Mesenchymal stem cell (in vitro differentiated cells and primary cell): ENCODE results near the gene WHRN.
A peak's percentile ranks its signal among the peaks of the same experiment; 100 is the strongest.

Experiments used
- DNase-seq: peaks from one replicate; pipeline ENCODE4 v3.0.0-alpha.2; 2013
- H2AFZ ChIP-seq: one replicate; pipeline ENCODE4 v1.6.1; 2013; ENCODE audit warnings: low read depth, mild to moderate bottlenecking, control low read depth, inconsistent platforms, low read length, moderate library complexity
- H2AK5ac ChIP-seq: 2 replicates; pipeline ENCODE4 v1.6.1; 2013; ENCODE audit warnings: low read length, moderate library complexity, mild to moderate bottlenecking, inconsistent platforms; ENCODE audit not compliant: severe bottlenecking
- H2BK120ac ChIP-seq: one replicate; pipeline ENCODE4 v1.6.1; 2013; ENCODE audit warnings: low read depth, mild to moderate bottlenecking, inconsistent platforms, low read length, moderate library complexity
- H2BK12ac ChIP-seq, 2 experiments: one replicate each; pipeline ENCODE4 v1.6.1; 2013; ENCODE audit warnings: inconsistent platforms in 2 of 2, low read length in 2 of 2, mild to moderate bottlenecking in 2 of 2, moderate library complexity in 2 of 2, control low read depth in 1 of 2
- H2BK15ac ChIP-seq: one replicate; pipeline ENCODE4 v1.6.1; 2013; ENCODE audit warnings: mild to moderate bottlenecking, low read depth, inconsistent platforms; ENCODE audit not compliant: poor library complexity, severe bottlenecking
- H2BK5ac ChIP-seq: 2 replicates; pipeline ENCODE4 v1.6.1; 2013; ENCODE audit warnings: low read depth, mild to moderate bottlenecking, low read length, control low read depth, inconsistent platforms; ENCODE audit not compliant: poor library complexity, severe bottlenecking
- H3K14ac ChIP-seq, 2 experiments: one replicate each; pipeline ENCODE4 v1.6.1; 2013; ENCODE audit warnings: inconsistent platforms in 2 of 2, low read length in 2 of 2, control low read depth in 1 of 2, mild to moderate bottlenecking in 1 of 2, moderate library complexity in 1 of 2
- H3K18ac ChIP-seq, 2 experiments: one replicate each; pipeline ENCODE4 v1.6.1; 2013; ENCODE audit warnings: inconsistent platforms in 2 of 2, low read length in 2 of 2, control low read depth in 1 of 2, low read depth in 1 of 2, mild to moderate bottlenecking in 1 of 2
- H3K23ac ChIP-seq, 2 experiments: one replicate each; pipeline ENCODE4 v1.6.1; 2013; ENCODE audit warnings: inconsistent platforms in 2 of 2, low read length in 2 of 2, mild to moderate bottlenecking in 2 of 2, moderate library complexity in 2 of 2, control low read depth in 1 of 2
- H3K27ac ChIP-seq: 2 replicates; pipeline ENCODE4 v1.5.1; 2013; ENCODE audit warnings: mild to moderate bottlenecking, moderate library complexity, low read length, control low read depth, inconsistent platforms; ENCODE audit not compliant: poor library complexity, severe bottlenecking
- H3K27me3 ChIP-seq, 2 experiments: 2 replicates each; pipeline versions ENCODE4 v1.6.1 to v1.7.0; 2013; ENCODE audit warnings: low read length in 2 of 2, mild to moderate bottlenecking in 2 of 2, moderate library complexity in 2 of 2, control low read depth in 1 of 2, inconsistent platforms in 1 of 2; ENCODE audit not compliant: control insufficient read depth in 1 of 2, insufficient read depth in 1 of 2
- H3K36me3 ChIP-seq, 2 experiments: 2 replicates each; pipeline versions ENCODE4 v1.6.1 to v1.7.0; 2013; ENCODE audit warnings: low read length in 2 of 2, control low read depth in 1 of 2, inconsistent platforms in 1 of 2, low read depth in 1 of 2, mild to moderate bottlenecking in 1 of 2; ENCODE audit not compliant: insufficient read depth in 2 of 2, control insufficient read depth in 1 of 2
- H3K4ac ChIP-seq, 2 experiments: one replicate each; pipeline ENCODE4 v1.6.1; 2013; ENCODE audit warnings: inconsistent platforms in 2 of 2, low read length in 2 of 2, mild to moderate bottlenecking in 2 of 2, moderate library complexity in 2 of 2, control low read depth in 1 of 2, low read depth in 1 of 2
- H3K4me1 ChIP-seq: 2 replicates; pipeline ENCODE4 v1.6.1; 2013; ENCODE audit warnings: low read depth, low read length, control low read depth; ENCODE audit not compliant: control insufficient read depth, insufficient read depth
- H3K4me2 ChIP-seq: 2 replicates; pipeline ENCODE4 v1.6.1; 2013; ENCODE audit warnings: low read length, mild to moderate bottlenecking, inconsistent platforms; ENCODE audit not compliant: poor library complexity, severe bottlenecking
- H3K4me3 ChIP-seq, 2 experiments: 2 replicates each; pipeline versions ENCODE4 v1.5.1 to v1.7.0; 2013; ENCODE audit warnings: low read length in 2 of 2, mild to moderate bottlenecking in 2 of 2, control low read depth in 1 of 2, low read depth in 1 of 2; ENCODE audit not compliant: insufficient read depth in 1 of 2
- H3K79me1 ChIP-seq: replicated peaks from 2 replicates; pipeline ENCODE4 v1.6.1; 2013; ENCODE audit warnings: mild to moderate bottlenecking, control low read depth, low read length, inconsistent platforms; ENCODE audit not compliant: poor library complexity, severe bottlenecking
- H3K9ac ChIP-seq: 2 replicates; pipeline ENCODE4 v1.7.0; 2013; ENCODE audit warnings: mild to moderate bottlenecking, low read length, moderate library complexity
- H3K9me3 ChIP-seq: 2 replicates; pipeline ENCODE4 v1.7.0; 2013; ENCODE audit warnings: mild to moderate bottlenecking, low read length; ENCODE audit not compliant: control insufficient read depth
- H4K8ac ChIP-seq: one replicate; pipeline ENCODE4 v1.6.1; 2013; ENCODE audit warnings: inconsistent platforms, mild to moderate bottlenecking, low read length, moderate library complexity
- H4K91ac ChIP-seq: one replicate; pipeline ENCODE4 v1.6.1; 2013; ENCODE audit warnings: mild to moderate bottlenecking, low read length, inconsistent platforms
- WGBS: methylation state at CpG from one replicate; pipeline ENCODE4 v1.1.7; 2013; ENCODE audit warnings: mixed read lengths; 5-methylcytosine and 5-hydroxymethylcytosine counted together

Gene WHRN

DNA sequence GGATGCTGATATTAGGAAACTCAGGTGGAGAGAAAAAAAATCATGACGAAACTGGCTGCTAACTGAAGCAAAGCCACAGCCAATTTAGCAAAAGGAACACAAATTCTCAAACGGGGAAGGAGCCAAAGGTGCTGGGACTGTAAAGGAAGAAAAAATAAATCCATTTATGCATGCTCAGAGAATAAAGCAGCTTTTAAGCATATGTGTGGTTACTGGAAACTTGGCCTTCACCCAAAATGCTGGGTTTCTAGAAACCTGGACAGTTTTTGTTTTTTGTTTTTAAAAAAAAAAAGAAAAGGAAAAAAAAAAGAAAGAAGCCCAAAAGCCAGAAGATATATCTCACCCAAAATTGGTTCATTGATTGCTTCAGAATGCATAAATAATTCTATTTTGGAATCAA, 8.0 kb downstream of the WHRN start:
- H3K9me3 ChIP-seq: no peaks in the 10 kb centered on the region
- no peak overlapping the region for H3K18ac ChIP-seq
- H2AFZ ChIP-seq: no peak overlapping the region
- no peak overlapping the region for H2BK120ac ChIP-seq
- H3K4ac ChIP-seq: no peak overlapping the region
- no peak overlapping the region for H2BK12ac ChIP-seq
- no peak overlapping the region for H3K23ac ChIP-seq
- no peak overlapping the region for H2AK5ac ChIP-seq
- no peak overlapping the region for H3K27ac ChIP-seq
- no peak overlapping the region for H3K9ac ChIP-seq
- no peak overlapping the region for H4K91ac ChIP-seq
- DNase-seq: no peak
- no peak overlapping the region for H3K4me2 ChIP-seq
- 80% methylated on average over 1 of the region's 2 CpGs for WGBS
- peaks cover 15 to 19% of the 10 kb centered on the region in 2 experiments for H3K27me3 ChIP-seq
- H2BK15ac ChIP-seq: no peak overlapping the region
- no peak overlapping the region for H2BK5ac ChIP-seq
- no peak overlapping the region for H4K8ac ChIP-seq
- peaks cover 44% of the 10 kb centered on the region for H3K79me1 ChIP-seq
- H3K14ac ChIP-seq: no peak overlapping the region
- no peaks in the 10 kb centered on the region for H3K36me3 ChIP-seq
- peaks cover 5% of the 10 kb centered on the region for H3K4me1 ChIP-seq
- no peak overlapping the region for H3K4me3 ChIP-seq

GRCh38 chr9:114496011-114496410, 9.3 kb downstream of the WHRN start:
- Histone ChIP-seq H4K91ac (no peak overlapping the region), H3K9me3 (no peaks in the 10 kb centered on the region), H2BK15ac (no peak overlapping the region), H3K4me2 (no peak overlapping the region), H2AK5ac (no peak overlapping the region), H3K4me1 (peaks cover 3% of the 10 kb centered on the region), H2BK5ac (no peak overlapping the region), H3K27ac (no peak overlapping the region), H2BK12ac (no peak overlapping the region), H3K27me3 (peaks cover 15 to 19% of the 10 kb centered on the region in 2 experiments), H2BK120ac (no peak overlapping the region), H2AFZ (no peak overlapping the region), H3K23ac (no peak overlapping the region), H3K4me3 (no peak overlapping the region), H3K9ac (no peak overlapping the region), H3K36me3 (peaks cover 0 to 5% of the 10 kb centered on the region in 2 experiments), H3K14ac (no peak overlapping the region), H3K4ac (no peak overlapping the region), H3K18ac (no peak overlapping the region), H3K79me1 (peaks cover 48% of the 10 kb centered on the region), H4K8ac (no peak overlapping the region)
- DNase-seq: no peak
- WGBS: 88% methylated on average over 3 of the region's 4 CpGs

DNA sequence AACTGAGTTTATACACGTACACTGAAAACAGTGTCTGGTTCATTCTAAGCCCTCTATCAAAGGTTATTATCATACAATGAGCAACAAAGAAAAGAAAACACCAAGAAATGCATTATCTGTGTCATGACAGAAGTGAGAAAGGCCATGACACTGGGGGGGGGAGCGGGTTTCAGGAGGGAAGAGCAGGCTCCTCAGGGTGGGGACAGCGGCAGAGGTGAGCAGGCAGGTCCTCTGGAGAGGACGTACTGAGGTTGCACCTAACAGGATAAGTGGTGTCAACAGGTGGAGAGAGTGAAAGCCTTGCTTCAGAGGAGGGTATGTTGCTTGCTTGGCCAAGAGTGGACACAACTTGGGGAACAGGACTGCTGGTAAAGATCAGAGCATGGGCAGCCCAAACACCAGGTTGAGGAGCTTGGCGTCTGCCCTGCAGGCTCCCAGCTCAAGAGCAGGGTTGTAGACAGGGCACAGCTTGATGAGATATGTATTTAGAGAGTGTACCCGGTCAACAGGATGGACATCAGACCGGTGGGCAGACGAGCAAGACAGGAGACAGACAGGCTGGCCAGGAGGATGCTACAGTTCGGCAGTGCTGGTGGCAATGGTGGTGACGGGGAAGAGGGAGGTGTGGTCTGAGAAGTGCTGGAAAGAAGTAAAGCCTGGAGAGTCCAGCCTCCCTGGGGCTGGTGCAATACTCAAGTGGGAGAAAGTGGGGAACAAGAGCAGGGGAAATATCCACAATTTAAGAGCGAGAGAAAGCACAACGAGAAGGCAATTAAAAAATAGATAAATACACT, 10.3 kb downstream of the WHRN start:
- Histone ChIP-seq H2BK15ac (no peak overlapping the region), H3K36me3 (peaks cover 0 to 5% of the 10 kb centered on the region in 2 experiments), H3K9me3 (no peaks in the 10 kb centered on the region), H2BK120ac (no peak overlapping the region), H3K4me1 (peaks cover 3% of the 10 kb centered on the region), H4K8ac (peak overlapping the region; percentile 31), H4K91ac (no peak overlapping the region), H2BK12ac (peak overlapping the region in 1 of 2 experiments; percentile 7), H2BK5ac (no peak overlapping the region), H3K18ac (no peak overlapping the region), H3K4ac (no peak overlapping the region), H3K9ac (no peak overlapping the region), H2AFZ (no peak overlapping the region), H3K79me1 (peaks cover 46% of the 10 kb centered on the region), H3K14ac (no peak overlapping the region), H3K4me3 (no peak overlapping the region), H2AK5ac (no peak overlapping the region), H3K4me2 (no peak overlapping the region), H3K27ac (no peak overlapping the region), H3K27me3 (peaks cover 15 to 19% of the 10 kb centered on the region in 2 experiments), H3K23ac (no peak overlapping the region)
- no peak for DNase-seq
- WGBS: 81% methylated on average over 11 of the region's 12 CpGs

- H3K79me1 ChIP-seq: peaks cover 40% of the 10 kb centered on the region
- H3K4ac ChIP-seq: no peak overlapping the region
- no peaks in the 10 kb centered on the region for H3K9me3 ChIP-seq
- H3K14ac ChIP-seq: peak overlapping the region in 1 of 2 experiments; percentile 86
- H2BK12ac ChIP-seq: no peak overlapping the region
- no peak overlapping the region for H3K4me2 ChIP-seq
- H3K27me3 ChIP-seq: peaks cover 15 to 19% of the 10 kb centered on the region in 2 experiments
- H3K4me3 ChIP-seq: no peak overlapping the region
- no peak overlapping the region for H3K18ac ChIP-seq
- H2BK15ac ChIP-seq: no peak overlapping the region
- 90% methylated on average over 7 of the region's 8 CpGs for WGBS
- no peak overlapping the region for H3K23ac ChIP-seq
- H3K27ac ChIP-seq: no peak overlapping the region
- no peak overlapping the region for H2AFZ ChIP-seq
- H4K91ac ChIP-seq: no peak overlapping the region
- H2BK120ac ChIP-seq: no peak overlapping the region
- H2BK5ac ChIP-seq: no peak overlapping the region
- H3K4me1 ChIP-seq: peaks cover 1% of the 10 kb centered on the region
- peaks cover 0 to 5% of the 10 kb centered on the region in 2 experiments for H3K36me3 ChIP-seq
- no peak overlapping the region for H3K9ac ChIP-seq
- no peak overlapping the region for H4K8ac ChIP-seq
- no peak for DNase-seq
- no peak overlapping the region for H2AK5ac ChIP-seq
Measured at GRCh38 chr9:114493521-114494184, 11.6 kb downstream of the WHRN start.
